GM12892 (cell line): ENCODE measurements around the gene WFS1.

Experiments
- POLR2A ChIP-seq: IDR thresholded peaks from 2 replicates; pipeline ENCODE4 v1.6.1; 2011; ENCODE audit warnings: low read depth, low read length, control low read depth
- POLR2AphosphoS5 ChIP-seq: IDR thresholded peaks from 2 replicates; pipeline ENCODE4 v1.6.1; 2011; ENCODE audit warnings: low read depth, low read length, control low read depth
- TAF1 ChIP-seq: IDR thresholded peaks from 2 replicates; pipeline ENCODE4 v1.6.1; 2011; ENCODE audit warnings: low read depth, mild to moderate bottlenecking, control low read depth, low read length, borderline replicate concordance

DNA sequence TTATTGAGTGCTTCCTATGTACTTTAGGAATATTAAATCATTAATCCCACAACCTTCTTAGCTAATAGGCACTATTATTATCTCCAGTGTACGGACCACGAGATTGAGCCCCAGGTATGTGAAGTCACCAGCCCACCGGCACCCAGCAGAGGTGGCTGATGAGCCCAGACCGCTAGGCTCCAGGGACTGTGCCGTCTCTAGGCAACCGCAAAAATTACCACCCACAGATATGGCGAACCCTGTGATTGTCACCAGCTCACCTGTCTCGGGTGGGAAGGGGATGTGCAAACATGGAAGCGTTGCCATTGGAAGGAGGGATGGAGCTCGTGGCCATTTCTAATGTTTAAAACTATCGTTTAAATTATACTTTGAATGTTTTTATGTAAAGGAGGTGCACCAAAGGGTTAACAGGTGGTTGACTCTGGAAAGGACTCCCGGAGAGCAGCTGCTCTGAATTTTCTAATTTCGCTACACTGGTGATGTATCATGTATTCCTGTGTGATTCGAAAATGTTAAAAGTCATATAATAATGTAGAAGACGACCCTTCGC lies 48.3 kb upstream of the WFS1 start:
- no peak for TF ChIP-seq POLR2A
- no peak for TF ChIP-seq POLR2AphosphoS5
- no peak for TF ChIP-seq TAF1
